ENCODE data around the gene CFAP299.

DNA sequence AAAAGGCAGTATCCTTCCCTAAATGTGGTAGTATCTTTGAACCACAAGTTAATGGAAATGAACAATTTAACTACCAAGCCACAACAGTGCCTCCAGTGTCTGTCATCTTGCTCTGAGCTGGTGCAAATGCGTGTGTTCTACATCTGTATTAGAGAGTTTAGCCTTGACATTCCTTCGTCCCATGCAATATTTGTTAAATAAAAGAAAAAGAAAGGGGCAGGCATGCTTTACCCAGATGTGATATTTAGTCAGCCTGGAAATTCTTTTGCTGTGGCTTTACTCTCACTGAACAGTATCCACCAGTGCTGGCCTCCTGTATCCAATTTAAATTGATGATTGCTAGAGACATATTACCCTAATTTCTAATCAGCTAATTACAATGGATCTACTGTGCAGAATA is 310.5 kb downstream of the CFAP299 start:
- TF ChIP-seq, protein P1, sequence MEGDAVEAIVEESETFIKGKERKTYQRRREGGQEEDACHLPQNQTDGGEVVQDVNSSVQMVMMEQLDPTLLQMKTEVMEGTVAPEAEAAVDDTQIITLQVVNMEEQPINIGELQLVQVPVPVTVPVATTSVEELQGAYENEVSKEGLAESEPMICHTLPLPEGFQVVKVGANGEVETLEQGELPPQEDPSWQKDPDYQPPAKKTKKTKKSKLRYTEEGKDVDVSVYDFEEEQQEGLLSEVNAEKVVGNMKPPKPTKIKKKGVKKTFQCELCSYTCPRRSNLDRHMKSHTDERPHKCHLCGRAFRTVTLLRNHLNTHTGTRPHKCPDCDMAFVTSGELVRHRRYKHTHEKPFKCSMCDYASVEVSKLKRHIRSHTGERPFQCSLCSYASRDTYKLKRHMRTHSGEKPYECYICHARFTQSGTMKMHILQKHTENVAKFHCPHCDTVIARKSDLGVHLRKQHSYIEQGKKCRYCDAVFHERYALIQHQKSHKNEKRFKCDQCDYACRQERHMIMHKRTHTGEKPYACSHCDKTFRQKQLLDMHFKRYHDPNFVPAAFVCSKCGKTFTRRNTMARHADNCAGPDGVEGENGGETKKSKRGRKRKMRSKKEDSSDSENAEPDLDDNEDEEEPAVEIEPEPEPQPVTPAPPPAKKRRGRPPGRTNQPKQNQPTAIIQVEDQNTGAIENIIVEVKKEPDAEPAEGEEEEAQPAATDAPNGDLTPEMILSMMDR (IDR thresholded peaks at IDR 0.05; ENCODE audit: low read depth, low read length, poor library complexity, severe bottlenecking): no peak
- no peak for TF ChIP-seq EZH2phosphoT487 (IDR thresholded peaks at IDR 0.05; ENCODE audit: borderline replicate concordance, low read length)

Data from DOHH2 (cell line).